Measurements from ENCODE around the gene AMPD1. TPM values are rescaled to one million over a fixed set of nuclear protein-coding genes. Genes with fewer than 3 reads are reported as not detected.

AMPD1 gene
- total RNA-seq, 1 experiment from 2014 or later, result 0.19 TPM

GRCh38 chr1:114676115-114676514 is 19.2 kb downstream of the AMPD1 start:
- intact Hi-C loops (cut with micrococcal nuclease; ENCODE audit: unreplicated experiment), result loop anchor here (10.0 kb wide), 1 partner anchor 331 kb away; no protein-coding TSS in a partner anchor
- ChIA-PET CTCF (no interaction called here), POLR2A (ENCODE audit: low non-redundant PET) (no interaction called here)
- Histone ChIP-seq H3K27me3 (replicated peaks; ENCODE audit: insufficient read depth, low read depth, low read length, poor library complexity) (no peaks in the 10 kb centered on the region), H3K4me1 (ENCODE audit: insufficient read depth, low read length, poor library complexity, severe bottlenecking) (no peaks in the 10 kb centered on the region), H3K4me3 (ENCODE audit: low read depth, low read length, poor library complexity, severe bottlenecking) (no peak overlapping the region), H3K27ac (ENCODE audit: low read depth, low read length, poor library complexity, severe bottlenecking) (no peak overlapping the region), H3K36me3 (ENCODE audit: insufficient read depth, low read length, poor library complexity, severe bottlenecking) (no peaks in the 10 kb centered on the region), H3K9me3 (ENCODE audit: low read depth, low read length, poor library complexity, severe bottlenecking) (no peaks in the 10 kb centered on the region)
- BruUV-seq (replicated peaks), result no TSS peak
- TF ChIP-seq EZH2 (IDR thresholded peaks at IDR 0.05; ENCODE audit: borderline replicate concordance, low read depth, low read length, poor library complexity, severe bottlenecking) (no peak), CTCF (conservative IDR thresholded peaks at IDR 0.05; ENCODE audit: low read depth, low read length) (no peak)
- DNase-seq (ENCODE audit: low spot score), result no peak

DNA sequence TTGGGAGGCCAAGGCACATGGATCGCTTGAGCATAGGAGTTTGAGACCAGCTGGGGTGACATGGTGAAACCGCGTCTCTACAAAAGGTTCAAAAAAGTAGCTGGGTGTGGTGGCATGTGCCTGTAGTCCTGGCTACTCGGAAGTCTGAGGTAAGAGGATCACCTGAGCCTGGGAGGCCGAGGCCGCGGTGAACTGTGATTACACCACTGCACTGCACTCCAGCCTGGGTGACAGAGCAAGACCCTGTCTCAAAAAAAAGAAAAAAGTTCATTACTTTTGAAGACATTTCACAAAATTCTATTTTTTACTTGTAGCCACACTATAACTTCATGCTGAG is 23.4 kb downstream of the AMPD1 start:
- POLR2A ChIA-PET (ENCODE audit: low non-redundant PET), result no interaction called here
- H3K27me3 ChIP-seq (replicated peaks; ENCODE audit: insufficient read depth, low read depth, low read length, poor library complexity), result no peaks in the 10 kb centered on the region

GRCh38 chr1:114671011-114671938 is 24.1 kb downstream of the AMPD1 start:
- Histone ChIP-seq H3K9me3 (ENCODE audit: low read depth, low read length, poor library complexity, severe bottlenecking) (no peaks in the 10 kb centered on the region), H3K4me3 (ENCODE audit: low read depth, low read length, poor library complexity, severe bottlenecking) (no peak overlapping the region), H3K4me1 (ENCODE audit: insufficient read depth, low read length, poor library complexity, severe bottlenecking) (no peaks in the 10 kb centered on the region), H3K27ac (ENCODE audit: low read depth, low read length, poor library complexity, severe bottlenecking) (no peak overlapping the region), H3K27me3 (replicated peaks; ENCODE audit: insufficient read depth, low read depth, low read length, poor library complexity) (no peaks in the 10 kb centered on the region), H3K36me3 (ENCODE audit: insufficient read depth, low read length, poor library complexity, severe bottlenecking) (no peaks in the 10 kb centered on the region)
- ChIA-PET CTCF (no interaction called here), POLR2A (ENCODE audit: low non-redundant PET) (no interaction called here)
- no TSS peak for BruUV-seq (replicated peaks)
- peak; percentile 59 for TF ChIP-seq CTCF (conservative IDR thresholded peaks at IDR 0.05; ENCODE audit: low read depth, low read length)
- TF ChIP-seq EZH2 (IDR thresholded peaks at IDR 0.05; ENCODE audit: borderline replicate concordance, low read depth, low read length, poor library complexity, severe bottlenecking), result no peak
- intact Hi-C loops (cut with micrococcal nuclease; ENCODE audit: unreplicated experiment), result loop anchor here (5.0 to 10.0 kb wide), 2 partner anchors 326 to 694 kb away; partner anchors contain the start of gene OLFML3
- DNase-seq (ENCODE audit: low spot score), result peak; percentile 40

More for the DNA sequence above, 23.4 kb downstream of the AMPD1 start:
- H3K9me3 ChIP-seq (ENCODE audit: low read depth, low read length, poor library complexity, severe bottlenecking), result no peaks in the 10 kb centered on the region
- DNase-seq (ENCODE audit: low spot score), result no peak
- intact Hi-C loops (cut with micrococcal nuclease; ENCODE audit: unreplicated experiment), result loop anchor here (5.0 to 10.0 kb wide), 2 partner anchors 327 to 695 kb away; partner anchors contain the start of gene OLFML3
- H3K27ac ChIP-seq (ENCODE audit: low read depth, low read length, poor library complexity, severe bottlenecking), result no peak overlapping the region
- TF ChIP-seq EZH2 (IDR thresholded peaks at IDR 0.05; ENCODE audit: borderline replicate concordance, low read depth, low read length, poor library complexity, severe bottlenecking), result no peak
- no peak for TF ChIP-seq CTCF (conservative IDR thresholded peaks at IDR 0.05; ENCODE audit: low read depth, low read length)
- no TSS peak for BruUV-seq (replicated peaks)
- no peaks in the 10 kb centered on the region for H3K36me3 ChIP-seq (ENCODE audit: insufficient read depth, low read length, poor library complexity, severe bottlenecking)
- H3K4me1 ChIP-seq (ENCODE audit: insufficient read depth, low read length, poor library complexity, severe bottlenecking), result no peaks in the 10 kb centered on the region
- no peak overlapping the region for H3K4me3 ChIP-seq (ENCODE audit: low read depth, low read length, poor library complexity, severe bottlenecking)
- CTCF ChIA-PET, result no interaction called here
